GM23338 (cell line): ENCODE data around the gene RHOH. TPM values are rescaled to one million over a fixed set of nuclear protein-coding genes. Genes with fewer than 3 reads are reported as not detected.

Experiments used
- ATAC-seq: fragments of 200-7000 bp; cut with Tn5 transposase; 3 replicates; pipeline ENCODE4 v1.9.1; 2020
- DNase-seq: peaks from one replicate; pipeline ENCODE4 v3.0.0-alpha.2; 2015; ENCODE audit warnings: low spot score
- H2AFZ ChIP-seq: fragments of 200-600 bp; sonication (generic); 2 replicates; pipeline ENCODE4 v1.8.0; 2016; ENCODE audit warnings: antibody characterized with exemption, mild to moderate bottlenecking, moderate library complexity
- H3F3A ChIP-seq: fragments of 200-600 bp; sonication (generic); replicated peaks from 2 replicates; pipeline ENCODE4 v1.8.0; 2017; ENCODE audit warnings: antibody characterized with exemption, mixed run types, low read depth
- H3K27ac ChIP-seq: fragments of 200-600 bp; sonication (generic); 2 replicates; pipeline ENCODE4 v1.6.1; 2016; ENCODE audit warnings: low read depth
- H3K27me3 ChIP-seq: fragments of 200-600 bp; sonication (generic); 2 replicates; pipeline ENCODE4 v1.8.0; 2016; ENCODE audit warnings: mild to moderate bottlenecking, mixed run types, moderate library complexity; ENCODE audit not compliant: insufficient read depth
- H3K36me3 ChIP-seq: fragments of 200-600 bp; sonication (generic); 2 replicates; pipeline ENCODE4 v1.8.0; 2016; ENCODE audit warnings: mild to moderate bottlenecking; ENCODE audit not compliant: insufficient read depth
- H3K4me1 ChIP-seq: fragments of 200-600 bp; sonication (generic); 2 replicates; pipeline ENCODE4 v1.8.0; 2016; ENCODE audit warnings: mild to moderate bottlenecking, moderate library complexity; ENCODE audit not compliant: insufficient read depth
- H3K4me2 ChIP-seq: fragments of 200-600 bp; sonication (generic); 2 replicates; pipeline ENCODE4 v1.7.1; 2017; ENCODE audit warnings: mixed run types
- H3K4me3 ChIP-seq: fragments of 200-600 bp; sonication (generic); 2 replicates; pipeline ENCODE4 v1.6.1; 2016; ENCODE audit warnings: mixed run types
- H3K79me2 ChIP-seq: fragments of 200-600 bp; sonication (generic); replicated peaks from 2 replicates; pipeline ENCODE4 v1.8.0; 2017; ENCODE audit warnings: mild to moderate bottlenecking; ENCODE audit not compliant: insufficient read depth
- H3K9me2 ChIP-seq: fragments of 200-600 bp; sonication (generic); 2 replicates; pipeline ENCODE4 v1.8.0; 2017; ENCODE audit not compliant: insufficient read depth
- H4K20me1 ChIP-seq: fragments of 200-600 bp; sonication (generic); replicated peaks from 2 replicates; pipeline ENCODE4 v1.8.0; 2017; ENCODE audit warnings: mild to moderate bottlenecking; ENCODE audit not compliant: insufficient read depth
- H3K27ac Mint-ChIP-seq: 2 replicates; pipeline ENCODE4 v1.8.0; 2020; ENCODE audit warnings: inconsistent platforms, mild to moderate bottlenecking, moderate library complexity, mixed read lengths
- H3K27me3 Mint-ChIP-seq: 3 replicates; pipeline ENCODE4 v1.8.0; 2022; ENCODE audit warnings: low read depth, mild to moderate bottlenecking, moderate library complexity, mixed read lengths, inconsistent platforms; ENCODE audit not compliant: insufficient read depth, poor library complexity
- H3K36me3 Mint-ChIP-seq: 3 replicates; pipeline ENCODE4 v1.8.0; 2021; ENCODE audit warnings: low read depth, mild to moderate bottlenecking, inconsistent platforms, moderate library complexity, mixed read lengths
- H3K4me1 Mint-ChIP-seq: 3 replicates; pipeline ENCODE4 v1.8.0; 2020; ENCODE audit warnings: mild to moderate bottlenecking, inconsistent platforms, mixed read lengths
- H3K4me3 Mint-ChIP-seq: 3 replicates; pipeline ENCODE4 v1.8.0; 2021; ENCODE audit warnings: moderate library complexity, mild to moderate bottlenecking, inconsistent platforms, mixed read lengths
- H3K9me3 Mint-ChIP-seq: 3 replicates; pipeline ENCODE4 v1.8.0; 2020; ENCODE audit warnings: moderate library complexity, mild to moderate bottlenecking, inconsistent platforms, mixed read lengths
- CREB1 ChIP-seq: fragments of 250-450 bp; sonication (Bioruptor Pico); IDR thresholded peaks from 2 replicates; pipeline ENCODE4 v1.5.0; 2020; ENCODE audit warnings: low read depth, mild to moderate bottlenecking, moderate library complexity
- EZH2 ChIP-seq: fragments of 200-600 bp; sonication (generic); IDR thresholded peaks from one replicate; pipeline ENCODE4 v1.8.0; 2017; ENCODE audit warnings: antibody characterized with exemption, mild to moderate bottlenecking, low read depth; ENCODE audit not compliant: unreplicated experiment
- EZH2phosphoT487 ChIP-seq: fragments of 200-600 bp; sonication (generic); IDR thresholded peaks from one replicate; pipeline ENCODE4 v1.8.1; 2018; ENCODE audit warnings: antibody characterized with exemption; ENCODE audit not compliant: unreplicated experiment
- JUNB ChIP-seq: IDR thresholded peaks from one replicate; pipeline ENCODE4 v1.6.1; 2016; ENCODE audit warnings: antibody characterized with exemption; ENCODE audit not compliant: unreplicated experiment
- NANOG ChIP-seq: IDR thresholded peaks from 2 replicates; pipeline ENCODE4 v1.6.1; 2016; ENCODE audit warnings: antibody characterized with exemption, borderline replicate concordance
- POLR2AphosphoS5 ChIP-seq: IDR thresholded peaks from 2 replicates; pipeline ENCODE4 v1.6.1; 2016; ENCODE audit warnings: antibody characterized with exemption, low read depth
- STAT1 ChIP-seq: IDR thresholded peaks from one replicate; pipeline ENCODE4 v1.6.1; 2016; ENCODE audit warnings: antibody characterized with exemption; ENCODE audit not compliant: unreplicated experiment
- ZNF114 ChIP-seq: fragments of 250-450 bp; sonication (Bioruptor Pico); IDR thresholded peaks from 2 replicates; pipeline ENCODE4 v1.5.0; 2020; ENCODE audit warnings: mild to moderate bottlenecking, moderate library complexity
- ZNF331 ChIP-seq: fragments of 250-450 bp; sonication (Bioruptor Pico); IDR thresholded peaks from 2 replicates; pipeline ENCODE4 v1.5.0; 2020; ENCODE audit warnings: low read depth, mild to moderate bottlenecking, moderate library complexity
- polyA plus RNA-seq: library from polyadenylated mRNA; unstranded; fragments of >200 nt; fragmentation: Nextera tagmentation; extraction: Ambion mirVana; gene quantifications from 2 replicates; pipeline ENCODE4 v1.2.1, GENCODE V29; 2016
- total RNA-seq: library from RNA; depleted of rRNA; stranded (reverse); fragments of >200 nt; shearing (Covaris generic); gene quantifications from 2 replicates; pipeline ENCODE4 v1.2.3, GENCODE V29; 2014
- TF ChIP-seq, protein P1 (sequence below): IDR thresholded peaks from 2 replicates; pipeline ENCODE4 v1.6.1; 2016; ENCODE audit warnings: antibody characterized with exemption
- TF ChIP-seq, protein P2 (sequence below), 2 experiments: fragments of 200-600 bp in 1 of 2; sonication (generic) in 1 of 2; conservative IDR thresholded peaks; 2 replicates each; pipeline versions ENCODE4 v1.5.1 to v1.6.1; 2016 to 2017; ENCODE audit warnings: antibody characterized with exemption in 2 of 2, low read depth in 2 of 2, mild to moderate bottlenecking in 2 of 2, moderate library complexity in 1 of 2
- TF ChIP-seq, protein P3 (sequence below): fragments of 250-450 bp; sonication (Bioruptor Pico); IDR thresholded peaks from 2 replicates; pipeline ENCODE4 v1.5.0; 2020; ENCODE audit warnings: mild to moderate bottlenecking, moderate library complexity
- TF ChIP-seq, protein P4 (sequence below): IDR thresholded peaks from one replicate; pipeline ENCODE4 v1.6.1; 2018; ENCODE audit warnings: antibody characterized with exemption; ENCODE audit not compliant: unreplicated experiment

Gene RHOH
- total and polyA plus RNA-seq, 2 experiments from 2014 or later: 2.2 to 3.7 TPM

DNA sequence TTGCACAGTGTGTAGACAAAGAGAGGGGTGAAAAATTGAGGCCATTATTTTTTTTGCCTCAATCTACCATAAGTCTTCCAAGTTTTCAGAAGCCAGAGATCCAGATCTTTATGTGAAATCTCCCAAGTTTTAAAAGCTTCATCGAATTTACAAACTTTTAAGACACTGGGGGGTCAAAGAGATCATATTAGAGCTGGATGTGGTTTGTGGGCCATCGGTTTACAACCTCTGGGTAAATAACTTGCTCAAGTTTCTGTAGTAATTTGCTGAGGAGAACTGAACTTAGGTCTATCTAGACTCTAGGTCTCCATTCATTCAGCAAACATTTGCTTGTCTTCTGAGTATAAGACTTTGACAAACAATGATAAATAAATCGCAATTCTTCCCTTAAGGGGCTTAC lies 84.3 kb downstream of the RHOH start:
- ATAC-seq: no peak
- H3K9me2 ChIP-seq: no peaks in the 10 kb centered on the region; the same call in 1 of the 2 replicates
- peaks cover 13% of the 10 kb centered on the region for H3K27me3 Mint-ChIP-seq
- H3K4me2 ChIP-seq: no peak overlapping the region
- no peaks in the 10 kb centered on the region; the same call in 1 of the 2 replicates for H3K36me3 ChIP-seq
- no peaks in the 10 kb centered on the region for H3K79me2 ChIP-seq
- DNase-seq: no peak
- H3K27ac Mint-ChIP-seq: no peak overlapping the region
- no peaks in the 10 kb centered on the region; the same call in 2 of the 3 replicates for H3K36me3 Mint-ChIP-seq
- no peaks in the 10 kb centered on the region for H3K27me3 ChIP-seq
- H3F3A ChIP-seq: no peaks in the 10 kb centered on the region
- no peak overlapping the region for H3K4me3 ChIP-seq
- H3K9me3 Mint-ChIP-seq: no peaks in the 10 kb centered on the region
- no peak overlapping the region for H3K27ac ChIP-seq
- no peak overlapping the region for H3K4me3 Mint-ChIP-seq
- 0 out of 3 replicates have a peak, but pooled peaks cover 3% of the 10 kb centered on the region for H3K4me1 Mint-ChIP-seq
- H4K20me1 ChIP-seq: no peaks in the 10 kb centered on the region
- H3K4me1 ChIP-seq: no peaks in the 10 kb centered on the region
- TF ChIP-seq ZNF114 (CRISPR knock-in tag) (no peak), NANOG (no peak), JUNB (no peak), POLR2AphosphoS5 (no peak), ZNF331 (CRISPR knock-in tag) (no peak), CREB1 (CRISPR knock-in tag) (no peak), STAT1 (no peak), EZH2phosphoT487 (no peak), EZH2 (no peak)
- TF ChIP-seq, protein P1, sequence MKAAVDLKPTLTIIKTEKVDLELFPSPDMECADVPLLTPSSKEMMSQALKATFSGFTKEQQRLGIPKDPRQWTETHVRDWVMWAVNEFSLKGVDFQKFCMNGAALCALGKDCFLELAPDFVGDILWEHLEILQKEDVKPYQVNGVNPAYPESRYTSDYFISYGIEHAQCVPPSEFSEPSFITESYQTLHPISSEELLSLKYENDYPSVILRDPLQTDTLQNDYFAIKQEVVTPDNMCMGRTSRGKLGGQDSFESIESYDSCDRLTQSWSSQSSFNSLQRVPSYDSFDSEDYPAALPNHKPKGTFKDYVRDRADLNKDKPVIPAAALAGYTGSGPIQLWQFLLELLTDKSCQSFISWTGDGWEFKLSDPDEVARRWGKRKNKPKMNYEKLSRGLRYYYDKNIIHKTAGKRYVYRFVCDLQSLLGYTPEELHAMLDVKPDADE: no peak
- TF ChIP-seq, protein P2, sequence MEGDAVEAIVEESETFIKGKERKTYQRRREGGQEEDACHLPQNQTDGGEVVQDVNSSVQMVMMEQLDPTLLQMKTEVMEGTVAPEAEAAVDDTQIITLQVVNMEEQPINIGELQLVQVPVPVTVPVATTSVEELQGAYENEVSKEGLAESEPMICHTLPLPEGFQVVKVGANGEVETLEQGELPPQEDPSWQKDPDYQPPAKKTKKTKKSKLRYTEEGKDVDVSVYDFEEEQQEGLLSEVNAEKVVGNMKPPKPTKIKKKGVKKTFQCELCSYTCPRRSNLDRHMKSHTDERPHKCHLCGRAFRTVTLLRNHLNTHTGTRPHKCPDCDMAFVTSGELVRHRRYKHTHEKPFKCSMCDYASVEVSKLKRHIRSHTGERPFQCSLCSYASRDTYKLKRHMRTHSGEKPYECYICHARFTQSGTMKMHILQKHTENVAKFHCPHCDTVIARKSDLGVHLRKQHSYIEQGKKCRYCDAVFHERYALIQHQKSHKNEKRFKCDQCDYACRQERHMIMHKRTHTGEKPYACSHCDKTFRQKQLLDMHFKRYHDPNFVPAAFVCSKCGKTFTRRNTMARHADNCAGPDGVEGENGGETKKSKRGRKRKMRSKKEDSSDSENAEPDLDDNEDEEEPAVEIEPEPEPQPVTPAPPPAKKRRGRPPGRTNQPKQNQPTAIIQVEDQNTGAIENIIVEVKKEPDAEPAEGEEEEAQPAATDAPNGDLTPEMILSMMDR (conservative IDR thresholded peaks at IDR 0.05; ENCODE audit: low read depth in 2 of 2): no peak
- TF ChIP-seq, protein P3, sequence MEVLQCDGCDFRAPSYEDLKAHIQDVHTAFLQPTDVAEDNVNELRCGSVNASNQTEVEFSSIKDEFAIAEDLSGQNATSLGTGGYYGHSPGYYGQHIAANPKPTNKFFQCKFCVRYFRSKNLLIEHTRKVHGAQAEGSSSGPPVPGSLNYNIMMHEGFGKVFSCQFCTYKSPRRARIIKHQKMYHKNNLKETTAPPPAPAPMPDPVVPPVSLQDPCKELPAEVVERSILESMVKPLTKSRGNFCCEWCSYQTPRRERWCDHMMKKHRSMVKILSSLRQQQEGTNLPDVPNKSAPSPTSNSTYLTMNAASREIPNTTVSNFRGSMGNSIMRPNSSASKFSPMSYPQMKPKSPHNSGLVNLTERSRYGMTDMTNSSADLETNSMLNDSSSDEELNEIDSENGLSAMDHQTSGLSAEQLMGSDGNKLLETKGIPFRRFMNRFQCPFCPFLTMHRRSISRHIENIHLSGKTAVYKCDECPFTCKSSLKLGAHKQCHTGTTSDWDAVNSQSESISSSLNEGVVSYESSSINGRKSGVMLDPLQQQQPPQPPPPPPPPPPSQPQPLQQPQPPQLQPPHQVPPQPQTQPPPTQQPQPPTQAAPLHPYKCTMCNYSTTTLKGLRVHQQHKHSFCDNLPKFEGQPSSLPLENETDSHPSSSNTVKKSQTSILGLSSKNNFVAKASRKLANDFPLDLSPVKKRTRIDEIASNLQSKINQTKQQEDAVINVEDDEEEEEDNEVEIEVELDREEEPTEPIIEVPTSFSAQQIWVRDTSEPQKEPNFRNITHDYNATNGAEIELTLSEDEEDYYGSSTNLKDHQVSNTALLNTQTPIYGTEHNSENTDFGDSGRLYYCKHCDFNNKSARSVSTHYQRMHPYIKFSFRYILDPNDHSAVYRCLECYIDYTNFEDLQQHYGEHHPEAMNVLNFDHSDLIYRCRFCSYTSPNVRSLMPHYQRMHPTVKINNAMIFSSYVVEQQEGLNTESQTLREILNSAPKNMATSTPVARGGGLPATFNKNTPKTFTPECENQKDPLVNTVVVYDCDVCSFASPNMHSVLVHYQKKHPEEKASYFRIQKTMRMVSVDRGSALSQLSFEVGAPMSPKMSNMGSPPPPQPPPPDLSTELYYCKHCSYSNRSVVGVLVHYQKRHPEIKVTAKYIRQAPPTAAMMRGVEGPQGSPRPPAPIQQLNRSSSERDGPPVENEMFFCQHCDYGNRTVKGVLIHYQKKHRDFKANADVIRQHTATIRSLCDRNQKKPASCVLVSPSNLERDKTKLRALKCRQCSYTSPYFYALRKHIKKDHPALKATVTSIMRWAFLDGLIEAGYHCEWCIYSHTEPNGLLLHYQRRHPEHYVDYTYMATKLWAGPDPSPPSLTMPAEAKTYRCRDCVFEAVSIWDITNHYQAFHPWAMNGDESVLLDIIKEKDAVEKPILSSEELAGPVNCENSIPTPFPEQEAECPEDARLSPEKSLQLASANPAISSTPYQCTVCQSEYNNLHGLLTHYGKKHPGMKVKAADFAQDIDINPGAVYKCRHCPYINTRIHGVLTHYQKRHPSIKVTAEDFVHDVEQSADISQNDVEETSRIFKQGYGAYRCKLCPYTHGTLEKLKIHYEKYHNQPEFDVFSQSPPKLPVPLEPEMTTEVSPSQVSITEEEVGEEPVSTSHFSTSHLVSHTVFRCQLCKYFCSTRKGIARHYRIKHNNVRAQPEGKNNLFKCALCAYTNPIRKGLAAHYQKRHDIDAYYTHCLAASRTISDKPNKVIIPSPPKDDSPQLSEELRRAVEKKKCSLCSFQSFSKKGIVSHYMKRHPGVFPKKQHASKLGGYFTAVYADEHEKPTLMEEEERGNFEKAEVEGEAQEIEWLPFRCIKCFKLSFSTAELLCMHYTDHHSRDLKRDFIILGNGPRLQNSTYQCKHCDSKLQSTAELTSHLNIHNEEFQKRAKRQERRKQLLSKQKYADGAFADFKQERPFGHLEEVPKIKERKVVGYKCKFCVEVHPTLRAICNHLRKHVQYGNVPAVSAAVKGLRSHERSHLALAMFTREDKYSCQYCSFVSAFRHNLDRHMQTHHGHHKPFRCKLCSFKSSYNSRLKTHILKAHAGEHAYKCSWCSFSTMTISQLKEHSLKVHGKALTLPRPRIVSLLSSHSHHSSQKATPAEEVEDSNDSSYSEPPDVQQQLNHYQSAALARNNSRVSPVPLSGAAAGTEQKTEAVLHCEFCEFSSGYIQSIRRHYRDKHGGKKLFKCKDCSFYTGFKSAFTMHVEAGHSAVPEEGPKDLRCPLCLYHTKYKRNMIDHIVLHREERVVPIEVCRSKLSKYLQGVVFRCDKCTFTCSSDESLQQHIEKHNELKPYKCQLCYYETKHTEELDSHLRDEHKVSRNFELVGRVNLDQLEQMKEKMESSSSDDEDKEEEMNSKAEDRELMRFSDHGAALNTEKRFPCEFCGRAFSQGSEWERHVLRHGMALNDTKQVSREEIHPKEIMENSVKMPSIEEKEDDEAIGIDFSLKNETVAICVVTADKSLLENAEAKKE (CRISPR knock-in tag): no peak
- TF ChIP-seq, protein P4, sequence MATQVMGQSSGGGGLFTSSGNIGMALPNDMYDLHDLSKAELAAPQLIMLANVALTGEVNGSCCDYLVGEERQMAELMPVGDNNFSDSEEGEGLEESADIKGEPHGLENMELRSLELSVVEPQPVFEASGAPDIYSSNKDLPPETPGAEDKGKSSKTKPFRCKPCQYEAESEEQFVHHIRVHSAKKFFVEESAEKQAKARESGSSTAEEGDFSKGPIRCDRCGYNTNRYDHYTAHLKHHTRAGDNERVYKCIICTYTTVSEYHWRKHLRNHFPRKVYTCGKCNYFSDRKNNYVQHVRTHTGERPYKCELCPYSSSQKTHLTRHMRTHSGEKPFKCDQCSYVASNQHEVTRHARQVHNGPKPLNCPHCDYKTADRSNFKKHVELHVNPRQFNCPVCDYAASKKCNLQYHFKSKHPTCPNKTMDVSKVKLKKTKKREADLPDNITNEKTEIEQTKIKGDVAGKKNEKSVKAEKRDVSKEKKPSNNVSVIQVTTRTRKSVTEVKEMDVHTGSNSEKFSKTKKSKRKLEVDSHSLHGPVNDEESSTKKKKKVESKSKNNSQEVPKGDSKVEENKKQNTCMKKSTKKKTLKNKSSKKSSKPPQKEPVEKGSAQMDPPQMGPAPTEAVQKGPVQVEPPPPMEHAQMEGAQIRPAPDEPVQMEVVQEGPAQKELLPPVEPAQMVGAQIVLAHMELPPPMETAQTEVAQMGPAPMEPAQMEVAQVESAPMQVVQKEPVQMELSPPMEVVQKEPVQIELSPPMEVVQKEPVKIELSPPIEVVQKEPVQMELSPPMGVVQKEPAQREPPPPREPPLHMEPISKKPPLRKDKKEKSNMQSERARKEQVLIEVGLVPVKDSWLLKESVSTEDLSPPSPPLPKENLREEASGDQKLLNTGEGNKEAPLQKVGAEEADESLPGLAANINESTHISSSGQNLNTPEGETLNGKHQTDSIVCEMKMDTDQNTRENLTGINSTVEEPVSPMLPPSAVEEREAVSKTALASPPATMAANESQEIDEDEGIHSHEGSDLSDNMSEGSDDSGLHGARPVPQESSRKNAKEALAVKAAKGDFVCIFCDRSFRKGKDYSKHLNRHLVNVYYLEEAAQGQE: no peak
- H2AFZ ChIP-seq: no peak overlapping the region
